HG03060 (cell line): ENCODE results near the gene UNC13C.

Experiments used
- ATAC-seq: cut with Tn5 transposase; IDR thresholded peaks from one replicate; pipeline ENCODE4 v1.9.1; 2021; ENCODE audit warnings: low read depth, moderate number of reproducible peaks; ENCODE audit not compliant: unreplicated experiment

Gene UNC13C

GRCh38 chr15:54605556-54605955 is 627.3 kb downstream of the UNC13C start:
- ATAC-seq, result no peak

DNA sequence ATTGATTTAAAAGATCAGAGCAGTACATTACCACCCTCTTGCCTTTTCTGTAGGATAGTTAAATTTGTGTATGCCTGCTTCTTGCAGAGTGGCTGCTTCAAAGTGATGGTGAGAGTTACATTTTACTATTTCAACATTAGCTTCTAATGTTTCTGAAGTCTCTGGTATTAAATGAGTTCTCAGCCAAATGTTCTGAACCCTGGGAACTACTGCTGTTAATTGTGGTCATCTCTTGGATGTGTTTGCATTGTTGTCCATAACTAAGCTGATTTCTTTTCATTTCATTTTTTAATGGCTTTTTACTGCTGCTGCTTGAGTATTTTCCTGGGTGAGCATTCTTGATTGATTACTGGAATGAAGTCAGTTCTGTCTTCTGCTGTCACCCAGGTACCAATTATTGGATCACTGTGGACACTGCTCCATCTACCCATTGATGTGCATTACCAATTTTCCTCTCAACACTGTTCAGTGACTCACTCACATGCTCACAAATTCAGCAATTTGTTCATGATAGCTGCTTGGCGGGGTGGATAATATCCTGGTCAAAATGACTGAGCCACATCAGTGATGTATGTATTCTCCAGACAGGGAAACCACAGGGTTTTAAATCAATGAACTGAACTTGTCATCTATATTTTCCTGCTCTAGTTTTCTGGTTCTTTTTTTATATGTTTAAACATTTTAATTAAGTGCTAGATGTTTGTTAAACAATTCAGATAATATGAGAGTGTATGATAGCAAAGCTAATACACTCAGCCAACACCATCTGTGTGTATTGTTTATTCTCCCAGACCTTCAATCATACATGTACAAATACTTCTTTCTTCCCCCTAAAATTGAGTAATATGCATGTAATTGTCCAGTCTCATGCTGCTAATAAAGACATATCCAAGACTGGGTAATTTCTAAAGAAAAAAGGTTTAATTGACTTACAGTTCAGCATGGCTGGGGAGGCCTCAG is 630.9 kb downstream of the UNC13C start:
- no peak for ATAC-seq

DNA sequence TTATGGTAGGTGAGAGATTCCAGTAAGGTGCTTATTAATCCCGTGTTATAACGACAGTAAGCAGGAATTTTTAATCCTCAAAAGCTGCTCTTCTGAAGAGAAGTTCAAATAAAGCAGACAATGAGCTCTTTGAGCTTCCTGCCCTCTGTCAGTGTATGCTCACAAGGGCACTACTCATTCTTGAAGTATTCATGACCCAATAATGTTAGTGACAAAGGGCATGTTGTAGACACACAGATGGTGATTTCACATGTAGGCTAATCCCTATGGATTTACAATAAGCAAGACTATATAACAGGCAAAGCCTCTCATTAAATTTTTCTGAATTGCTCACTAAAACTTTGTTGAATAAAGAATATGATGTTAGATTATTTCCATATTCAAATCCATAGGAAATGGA is 639.9 kb downstream of the UNC13C start:
- ATAC-seq, result no peak

DNA sequence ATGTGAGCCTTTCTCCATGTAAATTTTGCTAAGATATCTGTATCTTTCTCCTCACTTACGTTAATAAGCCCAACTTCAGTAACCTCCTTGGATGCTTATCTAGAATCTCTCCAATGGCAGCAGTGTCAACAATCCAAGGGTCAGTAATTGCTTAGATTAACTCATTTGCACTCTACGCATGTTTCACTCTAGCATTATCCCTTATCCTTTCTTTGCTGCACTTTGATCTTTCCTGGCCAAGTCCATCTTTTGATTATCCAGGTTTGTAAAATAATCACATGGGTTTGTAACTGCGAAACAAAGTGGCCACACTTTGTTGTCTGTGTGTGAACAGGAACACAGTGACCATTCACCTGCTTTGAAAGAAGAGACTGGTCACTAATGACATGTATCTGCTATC is 640.9 kb downstream of the UNC13C start:
- ATAC-seq, result no peak

- no peak for ATAC-seq
Measured at GRCh38 chr15:54620916-54621315, 642.7 kb downstream of the UNC13C start.

DNA sequence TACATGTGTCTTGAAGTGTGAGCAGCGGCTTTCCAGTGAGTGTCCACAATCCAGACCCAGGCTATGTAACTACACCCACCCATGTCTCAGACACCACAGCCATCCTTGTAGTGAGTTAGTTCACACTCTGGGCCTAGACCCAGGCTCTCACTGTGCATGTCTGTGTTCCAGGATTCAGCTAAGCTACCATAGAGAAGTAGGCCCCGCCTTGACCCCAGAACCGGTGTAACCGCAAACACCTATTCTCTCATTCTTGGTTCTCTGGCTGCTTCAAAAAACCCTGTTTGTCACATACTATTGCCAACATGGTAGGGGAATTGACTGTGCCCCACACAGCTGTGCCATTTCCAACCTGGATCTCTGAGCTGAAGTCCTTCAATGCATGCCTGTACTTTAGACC is 657.9 kb downstream of the UNC13C start:
- no peak for ATAC-seq

- no peak for ATAC-seq
Measured at GRCh38 chr15:54638666-54639065, 660.4 kb downstream of the UNC13C start.

- no peak for ATAC-seq
Measured at GRCh38 chr15:54640873-54641272, 662.6 kb downstream of the UNC13C start.

DNA sequence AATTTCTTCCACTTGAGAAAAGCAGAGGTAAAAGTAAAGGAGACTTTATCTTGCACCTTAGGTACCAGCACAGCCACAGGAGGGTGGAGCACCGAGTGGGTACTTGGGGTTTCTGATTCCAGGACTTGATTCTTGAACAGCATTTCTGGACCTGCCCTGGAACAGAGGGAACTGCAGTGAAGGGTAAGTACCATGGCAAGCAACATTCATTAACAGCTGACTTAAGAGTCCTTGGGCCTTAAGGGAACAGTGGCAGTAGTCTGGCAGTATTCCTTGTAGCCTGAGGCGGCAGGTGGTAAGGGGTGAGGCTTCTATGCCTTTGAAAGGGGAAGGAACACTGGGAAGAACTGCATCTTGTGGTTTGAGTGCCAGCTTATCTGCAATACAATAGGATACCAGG is 666.6 kb downstream of the UNC13C start:
- ATAC-seq, result no peak

DNA sequence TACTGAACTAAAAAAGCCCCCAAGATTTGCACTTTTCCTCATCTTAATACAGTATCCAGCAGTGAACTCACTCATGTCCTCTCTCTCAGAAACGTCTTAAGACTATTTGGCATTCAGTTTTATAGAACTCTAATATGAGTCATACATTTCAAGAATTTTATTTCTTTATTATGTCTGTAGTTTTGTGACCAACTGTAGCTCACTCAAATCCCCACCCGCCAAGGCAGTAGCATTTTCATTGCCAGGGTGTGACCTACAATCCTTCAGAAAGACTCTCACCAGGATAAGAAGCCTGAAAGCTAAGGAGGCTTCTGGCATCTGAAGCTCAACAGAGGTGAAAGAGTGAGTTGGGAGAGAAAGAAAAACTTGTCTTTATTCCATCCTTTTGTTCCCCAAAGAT is 681.4 kb downstream of the UNC13C start:
- no peak for ATAC-seq

GRCh38 chr15:54660356-54660755 is 682.1 kb downstream of the UNC13C start:
- ATAC-seq, result no peak

GRCh38 chr15:54675241-54675640 is 697.0 kb downstream of the UNC13C start:
- no peak for ATAC-seq

GRCh38 chr15:54681584-54681983 is 703.3 kb downstream of the UNC13C start:
- no peak for ATAC-seq
